Stimulated activated memory B cell treated with anti-CD40 and anti-IgM and Interleukin-4, amounts not matched to agents 10 μg/mL and 1 μg/mL and 100 μg/mL, for 72 hours (primary cell): Measurements from ENCODE around the gene SERTAD2.

Experiments used
- ATAC-seq: fragments of 150-1000 bp; cut with Tn5 transposase; 2 replicates; pipeline ENCODE4 v1.10.0; 2021
- H3K27ac Mint-ChIP-seq: one replicate; pipeline ENCODE4 v1.8.0; 2022; ENCODE audit warnings: mild to moderate bottlenecking, mixed read lengths
- H3K27me3 Mint-ChIP-seq: one replicate; pipeline ENCODE4 v1.8.0; 2022; ENCODE audit warnings: mixed read lengths
- H3K36me3 Mint-ChIP-seq: one replicate; pipeline ENCODE4 v1.8.0; 2022; ENCODE audit warnings: mixed read lengths
- H3K4me1 Mint-ChIP-seq: one replicate; pipeline ENCODE4 v1.8.0; 2022; ENCODE audit warnings: mixed read lengths
- H3K4me3 Mint-ChIP-seq: one replicate; pipeline ENCODE4 v1.8.0; 2022; ENCODE audit warnings: mild to moderate bottlenecking, moderate library complexity, mixed read lengths
- H3K9me3 Mint-ChIP-seq: one replicate; pipeline ENCODE4 v1.8.0; 2022; ENCODE audit warnings: mixed read lengths

SERTAD2 gene

GRCh38 chr2:64615844-64616536 lies 37.7 kb downstream of the SERTAD2 start:
- Mint-ChIP-seq H3K27me3 (no peaks in the 10 kb centered on the region), H3K4me1 (peaks cover 10% of the 10 kb centered on the region), H3K9me3 (no peaks in the 10 kb centered on the region), H3K36me3 (no peaks in the 10 kb centered on the region), H3K27ac (peak overlapping the region; percentile 13), H3K4me3 (no peak overlapping the region)
- ATAC-seq = no peak

- no peak overlapping the region for H3K4me3 Mint-ChIP-seq
- no peaks in the 10 kb centered on the region for H3K36me3 Mint-ChIP-seq
- H3K9me3 Mint-ChIP-seq = no peaks in the 10 kb centered on the region
- no peaks in the 10 kb centered on the region for H3K27me3 Mint-ChIP-seq
- ATAC-seq = no peak
- no peak overlapping the region for H3K27ac Mint-ChIP-seq
- H3K4me1 Mint-ChIP-seq = peaks cover 10% of the 10 kb centered on the region
Observed at GRCh38 chr2:64615192-64615763, 38.4 kb downstream of the SERTAD2 start.

GRCh38 chr2:64613276-64613675 lies 40.4 kb downstream of the SERTAD2 start:
- no peak for ATAC-seq
- H3K4me1 Mint-ChIP-seq = peaks cover 17% of the 10 kb centered on the region
- H3K4me3 Mint-ChIP-seq = no peak overlapping the region
- no peaks in the 10 kb centered on the region for H3K27me3 Mint-ChIP-seq
- no peaks in the 10 kb centered on the region for H3K9me3 Mint-ChIP-seq
- H3K36me3 Mint-ChIP-seq = no peaks in the 10 kb centered on the region
- H3K27ac Mint-ChIP-seq = no peak overlapping the region

GRCh38 chr2:64612575-64613195 lies 41.0 kb downstream of the SERTAD2 start:
- no peaks in the 10 kb centered on the region for H3K36me3 Mint-ChIP-seq
- no peak overlapping the region for H3K4me3 Mint-ChIP-seq
- no peak for ATAC-seq
- no peak overlapping the region for H3K27ac Mint-ChIP-seq
- H3K4me1 Mint-ChIP-seq = peaks cover 18% of the 10 kb centered on the region
- no peaks in the 10 kb centered on the region for H3K9me3 Mint-ChIP-seq
- H3K27me3 Mint-ChIP-seq = no peaks in the 10 kb centered on the region

- Mint-ChIP-seq H3K9me3 (no peaks in the 10 kb centered on the region), H3K36me3 (no peaks in the 10 kb centered on the region), H3K27me3 (no peaks in the 10 kb centered on the region), H3K4me3 (no peak overlapping the region), H3K4me1 (peaks cover 32% of the 10 kb centered on the region), H3K27ac (no peak overlapping the region)
- no peak for ATAC-seq
Observed at GRCh38 chr2:64610316-64610855, 43.3 kb downstream of the SERTAD2 start.

GRCh38 chr2:64609942-64610281 lies 43.8 kb downstream of the SERTAD2 start:
- ATAC-seq = no peak
- peak overlapping the region; percentile 100 for H3K27ac Mint-ChIP-seq
- peaks cover 32% of the 10 kb centered on the region for H3K4me1 Mint-ChIP-seq
- H3K36me3 Mint-ChIP-seq = no peaks in the 10 kb centered on the region
- no peaks in the 10 kb centered on the region for H3K9me3 Mint-ChIP-seq
- no peaks in the 10 kb centered on the region for H3K27me3 Mint-ChIP-seq
- H3K4me3 Mint-ChIP-seq = peak overlapping the region; percentile 91

GRCh38 chr2:64609227-64609941 lies 44.3 kb downstream of the SERTAD2 start:
- H3K27me3 Mint-ChIP-seq = no peaks in the 10 kb centered on the region
- peak overlapping the region; percentile 91 for H3K4me3 Mint-ChIP-seq
- peak; percentile 70 for ATAC-seq
- H3K27ac Mint-ChIP-seq = peak overlapping the region; percentile 100
- peaks cover 32% of the 10 kb centered on the region for H3K4me1 Mint-ChIP-seq
- peaks cover 4% of the 10 kb centered on the region for H3K36me3 Mint-ChIP-seq
- H3K9me3 Mint-ChIP-seq = peaks cover 2% of the 10 kb centered on the region

GRCh38 chr2:64608867-64609226 lies 44.9 kb downstream of the SERTAD2 start:
- Mint-ChIP-seq H3K36me3 (peaks cover 8% of the 10 kb centered on the region), H3K4me1 (peaks cover 32% of the 10 kb centered on the region), H3K9me3 (peaks cover 6% of the 10 kb centered on the region), H3K27me3 (no peaks in the 10 kb centered on the region), H3K27ac (peak overlapping the region; percentile 100), H3K4me3 (peak overlapping the region; percentile 85)
- peak; percentile 31 for ATAC-seq

GRCh38 chr2:64607381-64608304 lies 46.1 kb downstream of the SERTAD2 start:
- ATAC-seq = no peak
- peaks cover 6% of the 10 kb centered on the region for H3K9me3 Mint-ChIP-seq
- H3K27me3 Mint-ChIP-seq = no peaks in the 10 kb centered on the region
- H3K36me3 Mint-ChIP-seq = peaks cover 8% of the 10 kb centered on the region
- peaks cover 32% of the 10 kb centered on the region for H3K4me1 Mint-ChIP-seq
- peak overlapping the region; percentile 100 for H3K27ac Mint-ChIP-seq
- H3K4me3 Mint-ChIP-seq = peak overlapping the region; percentile 85

GRCh38 chr2:64606479-64607363 lies 47.0 kb downstream of the SERTAD2 start:
- H3K36me3 Mint-ChIP-seq = peaks cover 8% of the 10 kb centered on the region
- no peaks in the 10 kb centered on the region for H3K27me3 Mint-ChIP-seq
- peak; percentile 94 for ATAC-seq
- H3K4me1 Mint-ChIP-seq = peaks cover 32% of the 10 kb centered on the region
- peak overlapping the region; percentile 100 for H3K27ac Mint-ChIP-seq
- peaks cover 6% of the 10 kb centered on the region for H3K9me3 Mint-ChIP-seq
- peak overlapping the region; percentile 76 for H3K4me3 Mint-ChIP-seq

GRCh38 chr2:64605991-64606478 lies 47.7 kb downstream of the SERTAD2 start:
- H3K36me3 Mint-ChIP-seq = peaks cover 8% of the 10 kb centered on the region
- H3K27ac Mint-ChIP-seq = peak overlapping the region; percentile 100
- peaks cover 32% of the 10 kb centered on the region for H3K4me1 Mint-ChIP-seq
- ATAC-seq = no peak
- no peaks in the 10 kb centered on the region for H3K27me3 Mint-ChIP-seq
- H3K4me3 Mint-ChIP-seq = peak overlapping the region; percentile 76
- H3K9me3 Mint-ChIP-seq = peaks cover 6% of the 10 kb centered on the region

- Mint-ChIP-seq H3K4me1 (peaks cover 32% of the 10 kb centered on the region), H3K27ac (peak overlapping the region; percentile 100), H3K9me3 (peaks cover 6% of the 10 kb centered on the region), H3K4me3 (no peak overlapping the region), H3K27me3 (no peaks in the 10 kb centered on the region), H3K36me3 (peaks cover 8% of the 10 kb centered on the region)
- ATAC-seq = no peak
Observed at GRCh38 chr2:64605026-64605471, 48.7 kb downstream of the SERTAD2 start.

- H3K27ac Mint-ChIP-seq = no peak overlapping the region
- peaks cover 8% of the 10 kb centered on the region for H3K36me3 Mint-ChIP-seq
- ATAC-seq = no peak
- H3K27me3 Mint-ChIP-seq = no peaks in the 10 kb centered on the region
- H3K4me3 Mint-ChIP-seq = no peak overlapping the region
- H3K4me1 Mint-ChIP-seq = peaks cover 32% of the 10 kb centered on the region
- H3K9me3 Mint-ChIP-seq = peaks cover 6% of the 10 kb centered on the region
Observed at GRCh38 chr2:64604155-64604554, 49.6 kb downstream of the SERTAD2 start.
